Measurements from ENCODE around the gene DOCK8. TPM values are rescaled to one million over a fixed set of nuclear protein-coding genes. Genes with fewer than 3 reads are reported as not detected.
A peak's percentile ranks its signal among the peaks of the same experiment; 100 is the strongest.
"Not testable (repeated sequence)": the region's sequence is repeated elsewhere in the genome, so short reads cannot be mapped to it uniquely, and the experiment has no call there.

DOCK8 gene
- 10 to 100 TPM in 1 of 2 donors, 1 to 10 TPM in 1; 5.9 to 10.9 TPM for total RNA-seq

DNA sequence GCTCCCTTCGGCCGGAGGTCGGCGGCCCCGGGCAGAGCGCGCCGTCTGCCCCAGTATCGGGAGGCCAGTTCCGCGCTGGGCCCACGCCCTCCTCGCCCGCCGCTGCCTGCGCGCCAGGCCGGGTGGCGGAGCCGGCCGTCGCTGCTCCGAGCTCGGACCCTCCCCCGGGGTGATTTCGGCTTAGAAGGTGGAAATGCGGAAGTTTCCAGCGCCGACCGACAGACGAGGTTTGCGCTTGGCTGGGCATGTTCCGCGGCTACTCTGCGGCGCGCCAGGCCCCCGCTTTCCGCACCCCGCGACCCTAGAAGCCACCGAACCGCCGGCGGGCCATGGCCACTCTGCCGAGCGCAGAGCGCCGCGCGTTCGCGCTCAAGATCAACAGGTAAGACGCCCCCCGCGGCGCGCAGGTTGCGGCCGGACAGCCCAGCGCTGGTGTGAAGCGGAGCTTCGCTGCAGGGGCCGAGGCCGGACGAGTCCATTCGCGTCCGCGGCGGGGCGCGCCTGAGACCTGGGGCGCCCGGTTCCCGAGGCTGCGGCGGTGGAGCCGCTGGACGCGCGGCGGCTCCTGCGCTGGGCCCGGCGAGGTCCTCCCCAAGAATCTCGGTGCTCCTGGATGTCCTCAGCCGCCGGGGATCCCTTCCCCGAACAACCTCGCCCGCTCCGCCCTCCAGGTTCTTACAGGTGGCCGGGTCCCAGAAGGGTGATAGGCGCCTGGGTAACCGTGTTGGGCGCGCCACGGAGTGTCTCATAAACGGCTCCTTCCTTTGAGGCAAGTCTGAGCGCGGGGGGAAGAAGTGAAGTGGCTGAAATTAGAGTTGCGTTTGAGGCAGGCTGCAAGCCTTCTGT lies at the start of gene DOCK8:
DOCK8 (plus strand) TSS at position 218 of the 846 bp plus-strand sequence; CDS start at position 330, 112 bp downstream.
- 0 to 1% methylated on average over 7 to 73 of the region's 103 CpGs for WGBS, 2 donors
- no peaks in the 10 kb centered on the region for H3K27me3 ChIP-seq
- TF ChIP-seq POLR2A (IDR thresholded peaks at IDR 0.05), result peak; percentile 84 to 89 (median 86)
- TF ChIP-seq, protein P1, sequence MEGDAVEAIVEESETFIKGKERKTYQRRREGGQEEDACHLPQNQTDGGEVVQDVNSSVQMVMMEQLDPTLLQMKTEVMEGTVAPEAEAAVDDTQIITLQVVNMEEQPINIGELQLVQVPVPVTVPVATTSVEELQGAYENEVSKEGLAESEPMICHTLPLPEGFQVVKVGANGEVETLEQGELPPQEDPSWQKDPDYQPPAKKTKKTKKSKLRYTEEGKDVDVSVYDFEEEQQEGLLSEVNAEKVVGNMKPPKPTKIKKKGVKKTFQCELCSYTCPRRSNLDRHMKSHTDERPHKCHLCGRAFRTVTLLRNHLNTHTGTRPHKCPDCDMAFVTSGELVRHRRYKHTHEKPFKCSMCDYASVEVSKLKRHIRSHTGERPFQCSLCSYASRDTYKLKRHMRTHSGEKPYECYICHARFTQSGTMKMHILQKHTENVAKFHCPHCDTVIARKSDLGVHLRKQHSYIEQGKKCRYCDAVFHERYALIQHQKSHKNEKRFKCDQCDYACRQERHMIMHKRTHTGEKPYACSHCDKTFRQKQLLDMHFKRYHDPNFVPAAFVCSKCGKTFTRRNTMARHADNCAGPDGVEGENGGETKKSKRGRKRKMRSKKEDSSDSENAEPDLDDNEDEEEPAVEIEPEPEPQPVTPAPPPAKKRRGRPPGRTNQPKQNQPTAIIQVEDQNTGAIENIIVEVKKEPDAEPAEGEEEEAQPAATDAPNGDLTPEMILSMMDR (IDR thresholded peaks at IDR 0.05), result peak; percentile 31 to 65 (median 45)
- H3K4me3 ChIP-seq, result peak within 1 kb of the TSS; percentile 51 to 83
- no peaks in the 10 kb centered on the region for H3K9me3 ChIP-seq
- H3K27ac ChIP-seq, result peak within 1 kb of the TSS; percentile 81 to 95 (median 82)
- DNase-seq (peak; percentile 78 to 82 (median 81)), ATAC-seq (peak; percentile 91)
- no peaks in the 10 kb centered on the region for H3K36me3 ChIP-seq (replicated peaks in 1 of 2; ENCODE audit: insufficient read depth in 1 of 2, low read depth in 2 of 2)
- peaks cover 40% of the 10 kb centered on the region for H3K4me1 ChIP-seq
- intact Hi-C loops (cut with DNase I), result no loop called here

GRCh38 chr9:169757-170156 lies 44.9 kb upstream of the DOCK8 start:
- H3K4me1 ChIP-seq; ATAC-seq; intact Hi-C loops (cut with DNase I); H3K36me3 ChIP-seq (replicated peaks in 1 of 2; ENCODE audit: insufficient read depth in 1 of 2, low read depth in 2 of 2); DNase-seq; H3K4me3 ChIP-seq; H3K9me3 ChIP-seq; H3K27ac ChIP-seq; H3K27me3 ChIP-seq: not testable (repeated sequence)
- WGBS, 2 donors, result no CpG with 5 or more reads among the region's 3 CpGs

- H3K27ac ChIP-seq, result peak overlapping the region in 3 of 4 donors; percentile 46 to 73 (median 65)
- ATAC-seq, result not testable (repeated sequence)
These were observed 36.4 kb upstream of the DOCK8 start for GRCh38 chr9:178140-178825.

GRCh38 chr9:178970-179383 lies 35.7 kb upstream of the DOCK8 start, which contains the start of gene ZNG1A:
Gene ZNG1A (minus strand): TSS chr9:179056. CDS start chr9:178969, 87 bp downstream.
- H3K36me3 ChIP-seq (replicated peaks in 1 of 2; ENCODE audit: insufficient read depth in 1 of 2, low read depth in 2 of 2); H3K27me3 ChIP-seq; H3K4me1 ChIP-seq; intact Hi-C loops (cut with DNase I); H3K4me3 ChIP-seq; H3K9me3 ChIP-seq; ATAC-seq: not testable (repeated sequence)
- H3K27ac ChIP-seq, result peak within 1 kb of the TSS in 3 of 4 donors; percentile 46 to 73 (median 65)
- peak in 1 of 3 donors; percentile 22 for TF ChIP-seq POLR2A (IDR thresholded peaks at IDR 0.05)
- DNase-seq, result peak in 3 of 4 donors; percentile 89 to 94 (median 91)
- 0% methylated on average over 1 to 16 of the region's 32 CpGs for WGBS, 2 donors

More at GRCh38 chr9:178140-178825, 36.4 kb upstream of the DOCK8 start:
- WGBS, 2 donors, result 2 to 4% methylated on average over 16 to 17 of the region's 23 CpGs
- H3K36me3 ChIP-seq (replicated peaks in 1 of 2; ENCODE audit: insufficient read depth in 1 of 2, low read depth in 2 of 2); H3K27me3 ChIP-seq; H3K4me3 ChIP-seq; intact Hi-C loops (cut with DNase I); H3K4me1 ChIP-seq; H3K9me3 ChIP-seq: not testable (repeated sequence)
- DNase-seq, result peak; percentile 13 to 37 (median 24)

DNA sequence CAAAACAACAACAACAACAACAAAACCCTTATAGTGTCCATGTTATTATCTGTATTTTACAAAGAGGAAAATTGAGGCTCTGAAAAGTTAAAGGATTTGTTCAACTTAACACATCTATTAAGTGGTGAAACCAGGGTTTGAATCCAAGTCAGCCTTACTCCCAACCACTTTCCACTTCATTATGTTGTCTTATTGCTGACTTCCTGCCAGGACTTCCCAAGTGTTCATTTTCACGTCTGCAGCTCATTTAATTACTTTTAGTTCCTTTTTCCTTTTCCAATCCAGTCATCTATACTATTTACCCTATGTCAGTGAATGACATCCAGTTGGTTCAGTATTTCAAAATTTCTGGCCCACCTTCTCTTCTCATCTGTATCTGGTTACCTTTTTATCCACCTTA lies 15.1 kb upstream of the DOCK8 start:
- H3K27ac ChIP-seq; H3K4me3 ChIP-seq; H3K4me1 ChIP-seq; H3K9me3 ChIP-seq; DNase-seq; ATAC-seq; H3K27me3 ChIP-seq; intact Hi-C loops (cut with DNase I); H3K36me3 ChIP-seq (replicated peaks in 1 of 2; ENCODE audit: insufficient read depth in 1 of 2, low read depth in 2 of 2): not testable (repeated sequence)
- WGBS, 2 donors, result 30% methylated on average over 1 of the region's 1 CpG; no CpG with 5 or more reads in 1 of the 2 donors

DNA sequence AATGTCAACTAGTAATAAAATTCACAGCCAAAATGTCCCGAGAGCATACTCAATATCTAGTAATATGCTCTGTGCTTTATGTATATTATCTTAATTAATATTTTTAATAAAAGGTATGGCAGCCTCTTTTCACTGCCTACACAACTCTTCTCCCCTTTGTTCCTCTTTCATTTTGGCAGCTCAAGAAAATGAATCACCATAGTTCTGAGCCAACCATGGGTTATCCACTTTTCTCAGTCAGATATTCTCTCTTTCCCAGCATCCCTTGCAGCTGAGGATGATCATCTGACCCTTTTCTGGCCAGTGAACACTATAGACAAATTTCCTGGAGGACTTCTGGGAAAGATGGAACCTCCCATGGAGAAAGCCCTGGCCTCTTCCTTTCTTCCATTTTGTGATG lies 8.2 kb upstream of the DOCK8 start:
- WGBS, 2 donors, result 70 to 74% methylated on average over 1 of the region's 1 CpG
- no peaks in the 10 kb centered on the region for H3K9me3 ChIP-seq
- DNase-seq, result no peak
- H3K4me1 ChIP-seq, result peaks cover 7% of the 10 kb centered on the region
- no peak overlapping the region for H3K4me3 ChIP-seq
- TF ChIP-seq, protein P1 (IDR thresholded peaks at IDR 0.05), result no peak
- TF ChIP-seq POLR2A (IDR thresholded peaks at IDR 0.05), result no peak
- no peak for ATAC-seq
- H3K36me3 ChIP-seq (replicated peaks in 1 of 2; ENCODE audit: insufficient read depth in 1 of 2, low read depth in 2 of 2), result no peaks in the 10 kb centered on the region
- intact Hi-C loops (cut with DNase I), result no loop called here
- H3K27me3 ChIP-seq, result no peaks in the 10 kb centered on the region
- H3K27ac ChIP-seq, result no peak overlapping the region
